CMK (cell line): ENCODE data around the gene TMEFF2.

Source experiments
- DNase-seq: peaks from one replicate; pipeline ENCODE4 v3.0.0-alpha.2; 2010; ENCODE audit warnings: low read depth

TMEFF2 gene

GRCh38 chr2:192194866-192195547 lies at the start of gene TMEFF2:
TMEFF2 (minus strand) TSS chr2:192194933; CDS start chr2:192194524, 409 bp downstream.
- DNase-seq: no peak

DNA sequence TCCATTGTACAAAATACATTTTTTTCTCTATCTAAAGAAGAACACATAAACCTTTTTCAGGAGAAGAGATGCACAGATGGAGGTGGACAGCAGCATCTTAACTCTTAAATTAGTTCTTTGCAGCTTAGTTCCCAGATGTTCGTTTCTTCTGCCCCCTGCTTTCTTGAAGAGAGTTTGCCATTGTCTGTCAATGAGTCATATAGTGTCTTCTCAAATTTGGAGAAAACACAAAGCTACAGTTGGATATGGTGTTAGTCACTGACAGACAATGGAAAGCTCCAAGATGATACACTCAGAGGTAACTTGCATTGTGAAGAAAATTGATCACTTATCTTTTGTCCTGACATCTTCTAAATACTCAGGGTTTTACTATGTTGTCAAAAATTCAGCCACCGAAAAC lies 48.8 kb upstream of the TMEFF2 start:
- DNase-seq: no peak

- no peak for DNase-seq
These were observed 41.4 kb upstream of the TMEFF2 start for GRCh38 chr2:192236136-192236535.

- no peak for DNase-seq
These were observed 36.2 kb upstream of the TMEFF2 start for GRCh38 chr2:192230889-192231453.

DNA sequence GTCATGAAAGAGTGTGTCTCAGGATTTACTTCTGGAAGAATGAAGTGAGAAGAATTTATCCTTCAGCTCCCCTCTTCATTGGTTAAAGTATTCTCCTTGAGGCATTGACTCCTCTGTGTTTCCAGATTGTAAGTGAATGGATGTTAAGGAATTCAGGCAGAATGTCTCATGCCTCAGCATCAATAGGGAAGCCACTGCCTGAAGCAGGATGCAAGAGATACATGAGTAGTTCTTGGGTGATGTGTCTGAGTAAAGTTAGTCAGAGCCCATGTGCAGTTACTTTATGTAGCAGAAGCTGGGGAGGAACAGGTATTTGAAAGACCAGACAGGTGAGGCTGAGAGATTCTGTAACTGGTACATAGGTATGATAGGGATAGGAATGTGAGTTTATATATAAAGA lies 34.0 kb upstream of the TMEFF2 start:
- DNase-seq: no peak

- no peak for DNase-seq
These were observed 24.2 kb upstream of the TMEFF2 start for GRCh38 chr2:192218970-192219369.

DNA sequence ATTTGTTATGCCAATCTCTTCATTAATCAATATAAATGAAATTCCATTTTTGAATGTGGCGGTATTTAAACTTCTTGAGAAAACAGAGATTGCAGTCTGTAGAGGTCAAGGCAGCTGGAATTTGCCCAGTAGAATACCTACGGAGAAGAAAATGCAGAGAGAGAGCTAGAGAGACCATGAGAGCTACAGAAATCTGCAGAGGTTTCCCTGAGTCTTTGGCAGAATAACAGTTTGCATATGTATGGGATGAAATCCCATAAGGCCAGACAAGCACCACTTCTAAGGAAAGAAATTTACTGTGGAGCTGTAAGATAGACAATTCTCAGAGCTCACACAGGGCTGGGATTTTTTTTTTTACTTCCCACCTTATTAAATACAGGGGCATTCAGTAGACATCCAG lies 23.6 kb upstream of the TMEFF2 start:
- no peak for DNase-seq

GRCh38 chr2:192216336-192216735 lies 21.6 kb upstream of the TMEFF2 start:
- DNase-seq: no peak

DNA sequence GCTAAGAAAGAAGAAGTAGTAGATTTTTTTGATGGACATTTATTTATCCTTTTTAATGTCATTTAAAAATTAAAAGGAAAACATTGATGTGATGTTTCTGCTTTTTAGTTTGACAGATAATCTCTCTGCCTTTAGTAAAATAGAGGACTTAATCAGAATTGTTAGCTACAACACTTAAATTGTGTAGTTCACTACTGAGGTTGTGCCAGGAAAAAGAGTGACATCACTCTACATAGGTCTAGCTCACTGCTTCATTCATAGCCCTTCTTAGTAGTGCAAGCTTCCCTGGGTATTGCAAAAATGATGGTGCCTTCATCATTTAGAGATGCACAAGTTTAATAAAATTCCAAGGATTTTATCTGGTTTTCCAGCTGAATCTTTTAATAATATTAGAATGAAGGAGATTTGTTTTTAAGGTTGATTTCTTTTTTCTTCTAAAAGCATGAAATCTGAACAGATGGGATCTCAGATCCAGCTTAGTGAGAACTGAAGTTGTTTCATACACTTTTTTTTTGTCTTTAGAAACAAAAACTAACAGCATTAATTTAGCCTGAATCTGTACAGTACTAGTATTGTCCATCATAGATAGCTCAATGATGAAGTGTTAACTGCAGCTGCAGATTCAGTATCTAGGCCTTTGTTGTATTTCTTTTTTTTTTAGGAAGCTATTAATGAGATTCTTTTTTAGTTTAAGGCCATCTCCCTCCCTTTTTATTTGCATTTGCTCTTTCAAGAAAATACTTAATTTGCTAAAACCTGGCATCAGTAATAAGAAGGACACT lies 20.6 kb upstream of the TMEFF2 start:
- no peak for DNase-seq

- no peak for DNase-seq
These were observed 14.1 kb upstream of the TMEFF2 start for GRCh38 chr2:192208848-192209247.

GRCh38 chr2:192206399-192206798 lies 11.7 kb upstream of the TMEFF2 start:
- no peak for DNase-seq

GRCh38 chr2:192203876-192204275 lies 9.1 kb upstream of the TMEFF2 start:
- DNase-seq: no peak

GRCh38 chr2:192202373-192202772 lies 7.6 kb upstream of the TMEFF2 start:
- no peak for DNase-seq

DNA sequence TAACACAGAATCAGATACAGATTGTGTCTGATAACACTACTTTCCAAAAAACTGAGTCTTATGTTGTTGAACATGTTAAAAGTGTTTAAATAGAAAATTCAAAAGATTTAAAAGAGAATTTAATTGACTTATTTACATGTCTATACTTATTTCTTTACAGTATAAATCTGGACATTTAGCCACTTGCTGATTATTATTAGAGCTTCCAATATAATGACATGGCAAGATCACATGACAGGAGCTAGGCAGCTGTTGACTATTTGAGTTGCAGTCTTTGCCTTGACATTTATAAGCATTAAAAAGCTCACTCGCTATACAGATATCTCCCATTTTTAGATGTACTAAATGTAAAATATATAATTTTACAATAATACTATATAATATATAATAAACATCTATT lies 6.4 kb upstream of the TMEFF2 start:
- no peak for DNase-seq

GRCh38 chr2:192197357-192197756 lies 2.6 kb upstream of the TMEFF2 start:
- DNase-seq: no peak

DNA sequence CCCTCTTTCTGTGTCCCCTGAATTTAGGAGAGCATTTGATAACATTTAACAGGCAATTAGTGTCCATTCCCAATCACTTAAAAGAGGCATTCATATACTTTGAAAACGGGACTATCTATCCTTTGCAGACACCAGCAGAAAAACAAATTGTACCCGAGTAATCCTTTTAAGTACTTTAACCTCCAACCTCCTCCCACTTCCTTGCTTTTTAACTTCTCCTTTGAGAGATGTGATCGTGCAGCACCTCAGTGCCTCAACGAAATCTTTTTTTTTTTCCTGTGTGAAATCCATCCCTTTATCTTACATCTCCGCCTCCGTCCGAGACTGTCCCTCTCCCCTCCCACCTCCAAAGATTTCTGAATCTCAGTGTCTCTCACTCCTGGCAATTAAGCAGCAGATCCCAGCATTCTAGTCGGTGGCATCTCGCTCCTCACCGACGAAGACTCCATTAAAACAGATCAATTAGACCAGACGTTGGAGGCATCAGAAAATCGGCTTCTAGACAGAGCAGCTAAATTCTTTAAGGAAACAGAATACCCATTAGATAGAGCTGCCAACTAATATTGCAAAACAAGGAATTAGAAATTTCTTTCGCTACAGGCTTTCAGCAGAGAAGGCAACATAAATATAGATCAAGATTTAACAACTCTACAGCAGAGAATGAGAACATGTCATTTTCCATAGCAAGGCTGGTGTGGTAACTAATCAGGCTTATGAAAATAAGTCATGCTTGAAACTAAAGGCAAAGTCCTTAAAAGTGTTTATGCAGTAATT lies 1.9 kb upstream of the TMEFF2 start:
- DNase-seq: no peak

GRCh38 chr2:192195548-192196418 lies 1.1 kb upstream of the TMEFF2 start:
- DNase-seq: no peak

GRCh38 chr2:192194265-192194865 lies 368 bp downstream of the TMEFF2 start:
- no peak for DNase-seq

GRCh38 chr2:192190474-192190873 lies 4.3 kb downstream of the TMEFF2 start:
- DNase-seq: no peak

DNA sequence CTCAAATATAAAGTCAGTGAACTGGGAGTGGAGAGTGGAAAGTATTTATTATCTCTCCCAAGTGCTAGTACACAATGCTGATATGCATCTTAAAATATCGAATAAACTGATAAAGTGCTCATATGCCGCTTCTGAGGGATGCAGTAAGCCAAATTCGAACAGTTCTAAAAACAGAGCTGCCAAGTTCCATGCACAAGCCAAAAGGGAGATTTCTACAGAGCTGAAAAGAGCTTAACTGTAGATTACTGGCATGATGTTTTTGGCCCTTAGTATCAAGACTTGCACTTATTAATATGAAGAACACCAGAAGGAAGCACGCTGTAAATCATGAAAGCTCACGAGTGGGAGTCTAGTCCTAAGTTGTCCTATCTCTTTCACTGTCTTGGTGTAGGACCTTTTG lies 7.9 kb downstream of the TMEFF2 start:
- DNase-seq: no peak

DNA sequence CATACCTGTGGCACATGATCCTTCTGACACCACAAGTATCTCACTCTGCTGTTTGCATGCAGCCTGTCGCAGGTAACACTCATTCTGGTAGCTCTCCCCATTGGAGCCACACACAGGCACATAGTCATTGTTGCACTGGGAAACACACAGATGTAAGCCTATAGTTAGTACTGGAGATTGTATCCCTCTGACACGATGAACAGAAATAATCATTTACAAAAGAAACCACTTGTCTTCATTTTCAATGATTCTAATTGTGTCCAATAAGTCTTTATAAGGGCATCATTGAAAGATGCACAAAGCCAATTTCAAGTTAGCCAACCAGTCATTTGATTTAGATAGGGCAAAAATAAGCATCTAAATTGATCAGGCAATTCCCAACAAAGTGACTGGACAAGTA lies 10.4 kb downstream of the TMEFF2 start:
- DNase-seq: no peak
